ENCODE measurements around the gene DAB1. TPM values are rescaled to one million over a fixed set of nuclear protein-coding genes. Genes with fewer than 3 reads are reported as not detected.

The DAB1 gene
- total and polyA plus RNA-seq, 10 of the 15 experiments (the other 5 are each of a cell fraction or from before 2014, with no cell fraction given): 0.02 to 0.10 (median 0.03) TPM; not detected in 5

DNA sequence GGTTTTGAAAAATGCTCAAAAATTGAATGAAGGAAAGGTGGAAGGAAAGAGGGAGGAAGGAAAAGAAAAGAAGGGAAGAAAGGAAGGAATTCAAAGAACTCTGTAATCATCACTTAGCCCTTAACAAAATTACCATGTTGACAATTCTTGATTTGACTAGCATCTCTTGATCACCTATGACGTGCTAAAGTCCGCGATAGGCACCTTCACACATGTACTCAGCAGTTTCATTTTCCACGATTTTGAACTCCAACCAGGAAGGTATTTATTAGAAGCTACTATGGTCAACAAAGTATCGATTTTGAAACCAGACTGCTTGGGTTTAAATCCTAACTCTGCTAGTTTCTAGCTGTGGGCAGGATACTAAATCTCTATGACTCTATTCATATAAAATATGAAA, 146.9 kb downstream of the DAB1 start:
- in situ Hi-C loops (cut with MboI): no loop called here

More for the DNA sequence above, 146.9 kb downstream of the DAB1 start:
- no peaks in the 10 kb centered on the region for H3K36me3 ChIP-seq (ENCODE audit: control insufficient read depth in 2 of 2, insufficient read depth in 2 of 2, low read length in 1 of 2)
- H2AFZ ChIP-seq (ENCODE audit: control insufficient read depth, low read depth, low read length): no peak overlapping the region
- TF ChIP-seq, protein P1, sequence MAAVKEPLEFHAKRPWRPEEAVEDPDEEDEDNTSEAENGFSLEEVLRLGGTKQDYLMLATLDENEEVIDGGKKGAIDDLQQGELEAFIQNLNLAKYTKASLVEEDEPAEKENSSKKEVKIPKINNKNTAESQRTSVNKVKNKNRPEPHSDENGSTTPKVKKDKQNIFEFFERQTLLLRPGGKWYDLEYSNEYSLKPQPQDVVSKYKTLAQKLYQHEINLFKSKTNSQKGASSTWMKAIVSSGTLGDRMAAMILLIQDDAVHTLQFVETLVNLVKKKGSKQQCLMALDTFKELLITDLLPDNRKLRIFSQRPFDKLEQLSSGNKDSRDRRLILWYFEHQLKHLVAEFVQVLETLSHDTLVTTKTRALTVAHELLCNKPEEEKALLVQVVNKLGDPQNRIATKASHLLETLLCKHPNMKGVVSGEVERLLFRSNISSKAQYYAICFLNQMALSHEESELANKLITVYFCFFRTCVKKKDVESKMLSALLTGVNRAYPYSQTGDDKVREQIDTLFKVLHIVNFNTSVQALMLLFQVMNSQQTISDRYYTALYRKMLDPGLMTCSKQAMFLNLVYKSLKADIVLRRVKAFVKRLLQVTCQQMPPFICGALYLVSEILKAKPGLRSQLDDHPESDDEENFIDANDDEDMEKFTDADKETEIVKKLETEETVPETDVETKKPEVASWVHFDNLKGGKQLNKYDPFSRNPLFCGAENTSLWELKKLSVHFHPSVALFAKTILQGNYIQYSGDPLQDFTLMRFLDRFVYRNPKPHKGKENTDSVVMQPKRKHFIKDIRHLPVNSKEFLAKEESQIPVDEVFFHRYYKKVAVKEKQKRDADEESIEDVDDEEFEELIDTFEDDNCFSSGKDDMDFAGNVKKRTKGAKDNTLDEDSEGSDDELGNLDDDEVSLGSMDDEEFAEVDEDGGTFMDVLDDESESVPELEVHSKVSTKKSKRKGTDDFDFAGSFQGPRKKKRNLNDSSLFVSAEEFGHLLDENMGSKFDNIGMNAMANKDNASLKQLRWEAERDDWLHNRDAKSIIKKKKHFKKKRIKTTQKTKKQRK (IDR thresholded peaks at IDR 0.05; ENCODE audit: low read depth, low read length): no peak
- TF ChIP-seq, protein P2, sequence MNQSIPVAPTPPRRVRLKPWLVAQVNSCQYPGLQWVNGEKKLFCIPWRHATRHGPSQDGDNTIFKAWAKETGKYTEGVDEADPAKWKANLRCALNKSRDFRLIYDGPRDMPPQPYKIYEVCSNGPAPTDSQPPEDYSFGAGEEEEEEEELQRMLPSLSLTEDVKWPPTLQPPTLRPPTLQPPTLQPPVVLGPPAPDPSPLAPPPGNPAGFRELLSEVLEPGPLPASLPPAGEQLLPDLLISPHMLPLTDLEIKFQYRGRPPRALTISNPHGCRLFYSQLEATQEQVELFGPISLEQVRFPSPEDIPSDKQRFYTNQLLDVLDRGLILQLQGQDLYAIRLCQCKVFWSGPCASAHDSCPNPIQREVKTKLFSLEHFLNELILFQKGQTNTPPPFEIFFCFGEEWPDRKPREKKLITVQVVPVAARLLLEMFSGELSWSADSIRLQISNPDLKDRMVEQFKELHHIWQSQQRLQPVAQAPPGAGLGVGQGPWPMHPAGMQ (IDR thresholded peaks at IDR 0.05; ENCODE audit: borderline replicate concordance): no peak
- intact Hi-C loops (cut with micrococcal nuclease; ENCODE audit: unreplicated experiment): no loop called here
- H3K4me2 ChIP-seq (ENCODE audit: control insufficient read depth, insufficient read depth): no peak overlapping the region
- no peak for FAIRE-seq
- no peak for DNase-seq (ENCODE audit: low read depth, low spot score)
- ChIA-PET CTCF (no interaction called here), POLR2A (no interaction called here), RAD21 (ENCODE audit: unreplicated experiment) (no interaction called here), SMC1A (ENCODE audit: uncharacterized antibody, unreplicated experiment) (no interaction called here)
- no peaks in the 10 kb centered on the region for H3K9me3 ChIP-seq (replicated peaks; ENCODE audit: control insufficient read depth, insufficient read depth, low read length)
- no peaks in the 10 kb centered on the region for H4K20me1 ChIP-seq (ENCODE audit: control insufficient read depth, insufficient read depth)
- H3K79me2 ChIP-seq (ENCODE audit: control insufficient read depth, insufficient read depth, low read length): no peaks in the 10 kb centered on the region
- no peak for ATAC-seq
- 39% methylated on average over 5 of the region's 5 CpGs for WGBS (ENCODE audit: insufficient coverage, insufficient replicate concordance, low lambda C conversion rate, missing lambda C conversion rate)
- H3K4me3 ChIP-seq: no peak overlapping the region
- H3K27me3 ChIP-seq (replicated peaks in 1 of 2; ENCODE audit: control insufficient read depth in 2 of 2, insufficient read depth in 2 of 2, low read length in 1 of 2): no peaks in the 10 kb centered on the region; a peak in 1 of 4 replicates
- BruUV-seq (replicated peaks): no TSS peak
- no peak overlapping the region for H3K9ac ChIP-seq (ENCODE audit: control insufficient read depth, insufficient read depth, low read length)
- no peak overlapping the region for H3K27ac ChIP-seq (ENCODE audit: control insufficient read depth, insufficient read depth)
- no peaks in the 10 kb centered on the region for H3K4me1 ChIP-seq (ENCODE audit: control insufficient read depth, insufficient read depth, low read length)
